ENCODE measurements around the gene RNF114.

DNA sequence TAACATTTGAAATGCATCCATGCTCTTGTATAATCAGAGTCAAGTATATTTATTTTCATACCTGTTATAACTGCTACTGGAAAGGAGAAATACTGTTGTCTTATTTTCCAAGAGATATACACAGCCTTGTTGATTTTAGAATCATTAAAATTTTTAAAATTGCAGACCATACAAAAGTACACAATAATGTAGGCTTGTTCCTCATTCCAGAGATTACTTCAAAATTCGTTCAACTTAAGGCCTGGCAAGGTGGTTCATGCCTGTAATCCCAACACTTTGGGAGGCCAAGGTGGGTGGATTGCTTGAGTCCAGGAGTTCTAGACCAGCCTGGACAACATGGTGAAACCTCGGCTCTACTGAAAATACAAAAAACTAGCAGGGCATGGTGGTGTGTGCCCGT, 6.1 kb downstream of the RNF114 start:
- TF ChIP-seq, protein P1, sequence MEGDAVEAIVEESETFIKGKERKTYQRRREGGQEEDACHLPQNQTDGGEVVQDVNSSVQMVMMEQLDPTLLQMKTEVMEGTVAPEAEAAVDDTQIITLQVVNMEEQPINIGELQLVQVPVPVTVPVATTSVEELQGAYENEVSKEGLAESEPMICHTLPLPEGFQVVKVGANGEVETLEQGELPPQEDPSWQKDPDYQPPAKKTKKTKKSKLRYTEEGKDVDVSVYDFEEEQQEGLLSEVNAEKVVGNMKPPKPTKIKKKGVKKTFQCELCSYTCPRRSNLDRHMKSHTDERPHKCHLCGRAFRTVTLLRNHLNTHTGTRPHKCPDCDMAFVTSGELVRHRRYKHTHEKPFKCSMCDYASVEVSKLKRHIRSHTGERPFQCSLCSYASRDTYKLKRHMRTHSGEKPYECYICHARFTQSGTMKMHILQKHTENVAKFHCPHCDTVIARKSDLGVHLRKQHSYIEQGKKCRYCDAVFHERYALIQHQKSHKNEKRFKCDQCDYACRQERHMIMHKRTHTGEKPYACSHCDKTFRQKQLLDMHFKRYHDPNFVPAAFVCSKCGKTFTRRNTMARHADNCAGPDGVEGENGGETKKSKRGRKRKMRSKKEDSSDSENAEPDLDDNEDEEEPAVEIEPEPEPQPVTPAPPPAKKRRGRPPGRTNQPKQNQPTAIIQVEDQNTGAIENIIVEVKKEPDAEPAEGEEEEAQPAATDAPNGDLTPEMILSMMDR (IDR thresholded peaks at IDR 0.05), result no peak
- TF ChIP-seq POLR2A (IDR thresholded peaks at IDR 0.05), result no peak
